HG02943 (cell line): Measurements from ENCODE around the gene MBL2.

Experiments used
- ATAC-seq: cut with Tn5 transposase; IDR thresholded peaks from one replicate; pipeline ENCODE4 v1.9.1; 2021; ENCODE audit warnings: mild to moderate bottlenecking, low read depth, moderate library complexity; ENCODE audit not compliant: unreplicated experiment

MBL2 gene

DNA sequence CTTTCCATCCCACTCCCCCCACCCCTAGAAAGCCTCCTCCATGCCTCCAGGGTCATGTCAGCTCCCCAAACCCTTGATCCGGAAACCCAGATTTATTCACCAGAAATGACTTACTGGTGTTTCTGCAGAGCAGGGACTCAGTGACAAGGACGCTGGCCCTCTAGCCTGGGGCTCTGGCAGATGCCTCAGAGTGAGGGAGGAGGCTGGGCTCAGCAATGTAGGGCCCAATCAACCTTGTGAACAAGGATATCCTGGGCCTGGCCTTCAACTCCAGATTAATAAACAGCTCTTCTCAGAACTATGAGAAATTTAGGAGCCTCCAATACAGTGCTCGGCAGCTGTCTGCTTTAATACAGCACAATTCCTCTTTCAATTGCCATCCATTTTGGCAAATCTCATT lies at the start of gene MBL2:
MBL2 (minus strand) TSS at position 162 of the 400 bp plus-strand sequence. CDS start 1,149 bp downstream, outside the sequence.
- ATAC-seq: no peak

DNA sequence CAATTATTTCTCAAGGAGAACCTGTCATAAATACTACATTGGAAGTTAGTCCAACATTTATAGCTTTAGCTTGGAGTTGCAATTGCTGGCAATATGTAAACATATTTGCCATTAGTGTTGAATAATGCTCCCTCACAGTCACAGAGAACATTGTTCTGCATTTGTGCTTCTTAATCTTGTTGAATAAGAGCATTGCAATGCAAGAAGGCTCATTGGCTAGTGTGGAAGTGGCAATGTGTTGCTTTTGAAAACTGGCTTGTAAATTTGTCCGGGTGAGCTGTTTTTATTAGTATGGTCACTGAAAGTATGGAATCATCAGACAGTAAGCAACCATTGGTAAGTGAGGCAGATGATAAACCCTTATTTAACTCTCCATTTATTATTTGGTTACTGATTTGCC lies 47.7 kb upstream of the MBL2 start:
- ATAC-seq: no peak

DNA sequence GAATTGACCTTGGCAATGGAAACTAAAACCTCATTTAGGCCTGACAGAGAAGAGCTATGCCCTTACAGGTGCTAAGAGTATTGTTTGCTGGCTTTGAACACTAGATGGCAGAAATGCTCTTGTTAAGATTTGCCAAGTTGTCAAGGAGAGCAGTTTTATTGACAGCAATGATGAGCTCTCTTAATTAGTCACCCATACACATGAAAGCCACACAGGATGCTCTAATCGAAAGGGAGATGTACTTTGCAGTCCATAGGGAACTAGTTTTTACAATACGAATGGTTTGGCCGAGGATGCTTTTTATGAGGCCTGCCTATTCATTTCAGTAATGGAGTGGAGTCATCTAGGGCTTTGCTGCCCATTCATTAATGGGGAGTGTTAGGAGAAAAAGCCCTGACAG lies 45.4 kb upstream of the MBL2 start:
- ATAC-seq: peak; percentile 93

DNA sequence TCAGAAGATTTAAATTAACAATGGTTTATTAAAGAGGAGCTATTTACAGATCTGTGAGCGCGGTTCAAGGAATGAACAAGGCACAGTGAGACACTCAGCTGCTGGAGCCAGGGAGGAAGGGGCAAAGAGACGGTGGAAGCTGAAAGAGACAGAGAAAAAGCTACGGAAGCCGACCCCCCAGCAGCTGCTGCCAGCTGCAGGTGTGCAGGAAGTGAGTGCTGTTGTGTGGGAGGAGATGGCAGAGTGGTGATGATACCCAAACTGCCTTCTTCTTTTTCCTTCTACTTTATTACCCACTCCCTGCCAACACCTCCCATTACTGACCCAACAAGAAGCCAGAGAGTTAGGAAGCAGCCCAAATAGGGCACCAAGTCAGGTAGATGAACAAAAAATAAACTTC lies 41.9 kb upstream of the MBL2 start:
- ATAC-seq: no peak

DNA sequence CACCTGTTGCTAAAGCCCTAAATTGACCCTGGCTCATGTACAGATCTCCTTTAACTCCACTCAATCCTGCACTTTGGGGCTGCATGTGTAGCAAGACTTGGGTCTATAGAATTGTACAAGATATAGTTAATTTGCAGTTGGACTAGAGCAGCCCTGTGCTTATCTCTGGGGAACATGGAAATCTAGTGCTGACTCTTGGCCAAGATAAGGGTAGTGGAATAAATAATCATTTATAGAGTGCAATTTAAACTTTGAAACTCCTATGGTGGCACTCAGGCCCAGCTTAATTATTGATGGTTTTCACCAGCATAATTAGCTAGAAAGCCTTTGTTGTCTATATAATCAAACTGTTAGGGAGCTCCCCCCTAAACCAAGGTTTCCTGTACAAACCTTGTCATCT lies 39.2 kb upstream of the MBL2 start:
- ATAC-seq: no peak

DNA sequence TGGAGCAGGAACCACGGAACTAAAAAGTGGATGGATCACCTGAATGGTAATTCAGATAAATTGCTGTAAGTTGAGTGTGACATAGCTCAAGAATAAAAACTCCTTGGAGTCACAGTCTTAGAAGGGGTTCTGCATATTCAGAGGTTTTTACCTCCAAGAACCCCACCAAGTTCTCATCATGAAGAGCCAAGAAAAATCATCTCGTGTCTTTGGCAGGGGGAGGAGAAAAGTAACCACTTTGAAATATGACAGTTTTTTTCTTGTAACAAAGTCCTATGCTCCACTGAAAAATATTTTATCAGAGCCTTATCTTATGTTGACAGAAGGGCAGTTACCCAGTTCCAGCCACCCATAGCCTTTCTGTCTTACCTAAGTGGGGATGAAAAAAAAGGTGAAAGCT lies 38.2 kb upstream of the MBL2 start:
- no peak for ATAC-seq

DNA sequence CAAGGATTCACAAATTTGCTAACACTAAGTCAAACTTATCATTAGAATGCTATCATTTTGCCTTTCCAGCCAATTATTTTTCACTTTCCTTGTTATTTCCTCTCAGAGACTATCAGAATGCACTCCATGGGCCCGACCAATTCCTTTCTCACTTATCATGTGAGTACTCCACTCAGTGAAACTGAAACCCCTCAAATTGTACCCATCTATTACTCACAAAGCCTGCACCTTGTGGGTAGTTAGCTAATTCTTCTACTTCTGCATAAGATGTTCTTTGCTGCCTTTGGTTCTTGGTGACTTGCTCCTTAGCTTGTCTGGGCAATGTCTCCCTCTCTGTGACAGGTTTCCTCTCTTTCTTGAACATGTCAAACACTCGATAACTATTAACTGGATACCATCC lies 35.2 kb upstream of the MBL2 start:
- ATAC-seq: no peak

DNA sequence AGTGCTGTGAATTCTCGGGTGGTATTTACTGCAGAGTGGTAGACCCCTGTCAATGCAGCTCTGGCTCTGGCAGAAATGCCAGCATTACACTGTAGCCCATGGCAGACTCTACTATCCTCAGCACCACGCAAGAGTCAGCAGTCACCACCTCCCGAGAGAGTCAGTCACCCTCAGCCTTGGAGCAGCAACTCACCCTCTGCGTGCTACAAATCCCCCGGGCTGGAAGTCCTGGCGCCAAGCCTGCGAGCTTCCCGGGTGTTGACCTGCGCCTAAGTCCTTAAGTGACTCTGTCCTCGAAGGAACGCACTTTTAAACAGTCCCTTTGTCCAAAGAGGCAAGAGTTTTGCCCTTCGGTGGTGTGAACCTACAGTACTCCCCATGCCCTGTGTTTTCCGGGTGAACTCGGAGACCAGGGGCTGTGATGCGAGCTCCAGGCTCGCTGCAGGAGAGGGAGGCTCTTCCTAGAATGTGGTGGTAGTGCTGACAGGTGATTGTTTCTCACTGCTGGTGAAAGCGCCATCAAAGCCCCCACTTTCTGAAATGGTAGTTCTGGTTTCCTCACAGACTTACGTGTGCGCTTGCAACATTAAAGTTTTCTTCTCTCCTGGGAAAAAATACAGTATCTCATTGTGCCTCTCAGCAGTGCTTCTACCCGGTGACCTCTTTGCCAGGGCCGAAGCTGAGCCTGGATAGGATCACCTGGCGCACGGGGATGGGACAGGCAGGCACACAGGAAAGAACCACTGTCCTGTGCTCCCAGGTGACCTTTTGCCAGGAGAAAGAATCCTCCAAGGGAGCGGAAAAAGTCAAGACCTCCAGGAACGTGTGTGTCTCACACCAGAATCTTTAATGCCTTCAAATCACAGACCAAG lies 33.1 kb upstream of the MBL2 start:
- no peak for ATAC-seq

DNA sequence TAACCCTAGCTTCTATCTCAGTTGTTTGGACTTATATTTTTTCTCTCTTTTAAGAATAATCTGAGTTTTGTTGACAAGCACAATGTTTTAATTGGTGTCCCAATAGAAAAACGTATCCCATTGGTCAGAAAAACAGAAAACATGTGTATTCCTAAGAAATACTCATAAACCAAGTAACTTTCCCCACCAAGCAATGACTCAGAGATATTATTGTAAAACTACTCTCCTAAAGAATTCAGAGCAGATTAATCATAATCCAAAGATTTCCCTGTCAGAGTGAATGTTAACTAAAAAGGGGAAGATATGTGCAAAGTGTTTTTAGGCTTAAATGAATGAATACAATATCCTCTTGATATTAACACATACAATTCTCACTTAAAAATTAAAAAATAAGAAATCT lies 29.4 kb upstream of the MBL2 start:
- no peak for ATAC-seq

DNA sequence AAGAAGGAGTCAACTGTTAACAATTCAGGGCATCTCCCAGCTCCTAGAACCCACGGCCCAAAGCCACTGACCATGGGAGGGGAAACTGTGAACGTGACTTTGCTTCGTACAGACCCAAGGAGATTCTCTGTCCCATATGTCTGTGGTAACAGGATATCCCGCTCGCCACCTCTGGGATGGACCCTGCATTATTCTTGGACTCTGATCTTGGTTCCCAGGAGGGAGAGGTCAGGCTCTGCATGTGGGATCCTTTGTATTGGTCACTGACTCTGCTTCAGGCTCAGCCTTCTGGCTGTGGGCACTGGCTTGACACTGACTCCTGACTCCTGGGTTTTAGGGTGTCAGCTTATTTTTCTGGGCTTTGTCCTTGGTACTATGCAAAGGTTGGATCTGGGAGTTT lies 13.5 kb upstream of the MBL2 start:
- no peak for ATAC-seq

DNA sequence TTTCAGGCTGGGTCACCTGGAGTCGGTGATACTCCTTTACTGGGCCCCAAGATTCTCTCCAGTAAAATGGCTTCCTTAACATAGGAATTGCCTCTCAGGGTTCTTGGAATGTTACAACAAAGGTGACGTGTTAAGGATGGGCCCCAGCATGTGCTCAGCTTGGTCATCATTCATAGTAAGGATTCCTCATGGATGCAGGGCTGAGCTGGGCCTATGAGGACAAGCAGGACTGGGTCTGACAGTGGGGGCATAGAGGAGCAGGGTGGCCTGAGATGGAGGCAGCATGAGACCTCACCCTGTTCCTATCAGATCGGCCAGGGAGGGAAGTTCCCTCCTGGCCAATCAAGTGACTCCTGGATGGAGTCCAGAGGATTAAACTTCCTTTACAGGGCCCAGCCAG lies 12.8 kb upstream of the MBL2 start:
- ATAC-seq: no peak

DNA sequence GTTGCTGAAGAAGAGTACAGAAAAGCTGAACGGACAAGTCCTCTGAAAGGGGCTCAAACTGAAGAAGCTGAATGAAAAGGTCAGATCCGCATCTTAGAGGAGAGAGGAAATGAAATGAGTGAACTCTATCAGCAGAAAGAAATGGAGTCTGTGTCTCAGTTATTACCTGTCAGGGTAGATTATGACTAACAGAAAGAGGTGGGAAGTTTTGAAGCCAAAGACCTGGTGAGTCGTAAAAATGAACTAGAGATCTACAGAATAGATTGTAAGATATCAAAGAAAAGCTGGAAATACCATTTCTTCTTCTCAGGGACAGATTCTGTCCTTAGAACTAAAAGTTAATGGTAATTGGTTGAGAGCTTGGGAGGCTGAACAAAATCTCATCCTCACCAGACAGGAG lies 11.1 kb upstream of the MBL2 start:
- ATAC-seq: no peak

DNA sequence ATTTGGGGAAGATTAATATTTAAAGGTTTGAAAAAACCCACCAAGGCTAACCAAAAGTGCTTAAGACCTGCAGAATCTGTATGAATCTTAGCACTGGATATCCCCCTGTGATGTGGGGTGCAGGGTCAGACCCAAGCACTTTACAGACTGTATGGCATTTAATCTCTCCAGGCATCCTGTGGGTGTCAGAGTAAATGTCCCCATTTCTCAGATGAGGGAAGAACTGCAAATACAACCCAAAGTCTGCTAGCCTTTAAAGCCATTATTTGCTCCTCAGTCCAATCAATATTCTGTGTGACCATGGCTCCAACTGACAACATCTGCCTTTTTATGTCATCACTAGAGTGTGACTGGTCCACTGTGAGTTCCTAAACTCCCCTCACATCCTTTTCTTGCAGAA lies 10.0 kb upstream of the MBL2 start:
- ATAC-seq: no peak

DNA sequence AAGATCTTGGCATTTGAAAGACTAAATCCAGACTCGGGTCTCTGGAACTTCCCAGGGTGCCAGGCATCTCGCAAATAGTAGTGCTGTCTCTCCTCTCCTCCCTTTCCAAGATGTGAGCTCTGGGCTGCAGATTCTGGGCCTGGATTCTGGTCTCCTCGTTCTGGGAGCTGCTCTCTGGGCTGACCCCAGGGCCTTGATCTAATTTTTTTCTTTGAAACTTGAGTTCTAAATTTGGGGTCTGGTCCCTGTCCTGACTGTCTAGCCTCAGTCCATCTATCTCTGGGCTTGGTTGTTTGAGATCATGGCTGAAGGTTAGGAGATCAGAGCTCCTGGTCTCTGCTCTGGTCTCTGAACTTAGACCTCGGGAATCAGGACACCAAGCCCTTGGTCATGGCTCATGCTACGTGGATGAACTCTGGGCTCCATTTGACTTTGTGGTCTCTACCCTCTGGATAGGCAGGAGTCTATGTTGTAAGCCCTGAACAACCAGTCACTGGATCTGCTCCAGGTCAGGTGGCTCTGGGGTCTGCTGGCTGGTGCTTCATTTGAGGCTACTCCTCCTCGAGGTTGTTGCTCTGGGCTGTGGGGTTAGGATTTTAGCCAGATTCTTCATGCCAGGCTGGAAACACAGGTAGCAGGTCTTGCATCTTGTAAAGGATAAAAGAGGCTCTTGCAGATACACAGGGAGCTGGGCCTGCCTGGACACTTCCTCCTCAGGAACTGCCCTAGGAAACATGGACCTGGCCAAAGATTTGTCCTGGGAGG lies 8.0 kb upstream of the MBL2 start:
- ATAC-seq: no peak

DNA sequence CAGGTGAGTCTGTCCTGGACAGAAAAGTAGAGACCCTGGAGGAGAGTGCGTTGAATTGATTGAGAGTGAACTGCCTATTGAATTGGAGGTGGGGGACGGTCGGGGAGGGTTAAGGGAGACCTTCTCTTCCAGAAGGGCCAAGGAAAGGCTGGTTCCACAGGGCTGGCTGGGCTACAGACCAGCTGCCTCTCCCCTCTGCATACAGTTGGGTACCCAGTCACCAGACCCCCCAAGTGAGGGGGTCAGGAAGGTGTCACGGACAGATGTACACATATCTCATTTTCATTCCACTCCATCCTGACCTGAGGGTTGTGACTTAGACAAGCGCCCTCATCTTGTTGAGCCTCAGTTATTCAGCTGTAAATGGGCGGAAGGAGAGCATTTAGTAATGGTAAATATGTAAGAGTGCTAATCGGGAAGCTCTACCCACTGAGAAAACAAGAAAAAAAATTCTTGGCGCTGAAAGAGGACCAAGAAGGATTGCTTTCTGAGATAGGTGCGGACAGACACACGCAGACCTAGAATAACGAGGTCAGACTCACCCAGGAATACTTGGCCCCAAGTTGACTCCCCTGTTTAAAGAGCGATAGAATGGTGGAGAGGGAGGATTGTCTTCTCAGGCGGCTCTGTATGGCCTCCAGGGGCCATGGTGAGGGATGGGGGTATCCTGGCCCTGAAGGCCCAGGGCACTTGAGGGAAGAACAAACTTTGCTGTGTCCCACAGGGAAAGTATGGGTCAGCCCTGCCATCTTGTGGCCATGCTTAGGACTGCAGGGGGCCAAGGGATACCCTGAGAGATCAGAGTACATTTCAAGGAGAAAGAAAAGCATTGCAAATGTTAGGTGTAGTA lies 7.2 kb upstream of the MBL2 start:
- ATAC-seq: peak; percentile 88

DNA sequence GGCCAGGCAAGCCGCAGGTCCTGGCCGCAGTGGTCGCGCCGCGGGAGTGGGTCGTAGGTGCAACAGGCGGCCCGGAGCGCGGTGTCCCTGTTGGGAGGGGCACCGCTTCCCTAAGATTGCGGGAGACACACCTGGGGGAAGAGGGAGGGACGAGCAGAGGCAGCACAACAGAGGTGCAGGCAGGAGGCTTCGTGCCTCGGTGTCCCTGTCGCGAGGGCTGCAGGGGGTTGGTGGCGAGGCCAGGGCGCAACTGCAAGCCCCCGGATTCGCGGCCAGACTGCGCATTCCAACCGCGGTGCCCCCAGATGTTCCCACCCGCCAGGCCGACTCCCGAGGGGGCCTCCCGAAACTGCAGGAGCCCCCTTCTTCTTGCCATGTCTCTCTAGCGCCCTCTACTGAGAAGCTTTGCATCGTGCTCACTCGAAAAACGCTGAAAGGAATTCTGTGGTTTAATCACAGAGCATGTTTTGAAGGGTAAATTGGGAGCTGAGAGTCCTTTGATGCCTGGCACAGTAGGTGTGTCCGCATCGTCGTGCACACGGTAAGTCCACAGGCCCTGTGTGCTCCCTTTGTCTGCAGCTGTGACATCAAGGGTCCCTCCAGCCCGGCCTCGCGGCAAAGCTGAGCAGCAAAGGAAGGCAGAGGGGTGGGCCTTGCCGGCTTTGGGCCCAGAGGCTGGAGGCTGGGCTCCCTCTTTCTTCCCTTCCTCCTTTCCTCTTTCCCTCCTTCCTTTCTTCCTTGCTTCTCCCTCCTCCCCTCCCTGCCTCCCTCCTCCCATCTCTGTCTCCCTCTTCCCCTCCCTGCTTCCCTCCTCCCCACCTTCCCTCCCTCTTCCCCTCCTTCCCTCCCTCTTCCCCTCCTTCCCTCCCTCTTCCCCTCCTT lies 6.2 kb upstream of the MBL2 start:
- no peak for ATAC-seq

DNA sequence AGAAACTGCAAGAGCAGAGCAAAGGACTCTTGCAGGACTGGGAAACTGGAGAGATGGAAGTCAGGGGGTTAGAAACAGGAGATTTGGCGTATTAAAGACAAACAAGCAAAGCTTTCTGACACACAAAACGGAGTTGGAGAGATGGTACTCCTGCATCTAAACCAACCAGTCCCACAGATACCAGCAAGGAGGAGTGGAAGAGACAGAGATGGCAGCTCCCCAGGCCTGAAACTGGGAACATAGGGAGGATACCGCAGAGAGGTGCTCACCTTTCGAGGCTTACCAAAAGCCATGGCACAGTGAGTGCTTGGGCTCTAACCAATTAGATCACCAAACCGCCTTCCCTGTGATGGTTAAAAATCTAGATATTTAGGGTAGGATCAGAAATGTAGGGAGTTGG lies 4.8 kb upstream of the MBL2 start:
- ATAC-seq: no peak

DNA sequence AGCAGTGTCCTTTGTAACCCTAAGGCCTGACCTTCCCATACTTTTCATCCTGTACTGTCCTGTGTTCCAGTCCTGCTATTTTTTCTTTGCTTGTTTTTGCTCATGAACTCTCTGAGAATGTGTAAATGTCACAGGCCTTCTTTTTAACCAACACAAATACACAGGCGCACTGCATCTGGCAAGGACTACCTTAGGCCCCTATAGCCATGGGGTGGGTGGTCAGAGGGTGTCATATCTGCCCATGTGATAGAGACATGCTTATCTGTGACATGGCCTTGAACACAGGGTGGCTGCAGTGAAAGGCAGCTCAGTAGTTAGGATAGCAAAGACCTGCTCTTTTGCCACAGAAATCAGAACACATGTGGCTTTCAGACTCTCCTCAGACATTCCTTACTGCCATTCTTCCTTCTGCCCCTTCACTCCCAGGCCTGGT lies 3.9 kb upstream of the MBL2 start:
- no peak for ATAC-seq

DNA sequence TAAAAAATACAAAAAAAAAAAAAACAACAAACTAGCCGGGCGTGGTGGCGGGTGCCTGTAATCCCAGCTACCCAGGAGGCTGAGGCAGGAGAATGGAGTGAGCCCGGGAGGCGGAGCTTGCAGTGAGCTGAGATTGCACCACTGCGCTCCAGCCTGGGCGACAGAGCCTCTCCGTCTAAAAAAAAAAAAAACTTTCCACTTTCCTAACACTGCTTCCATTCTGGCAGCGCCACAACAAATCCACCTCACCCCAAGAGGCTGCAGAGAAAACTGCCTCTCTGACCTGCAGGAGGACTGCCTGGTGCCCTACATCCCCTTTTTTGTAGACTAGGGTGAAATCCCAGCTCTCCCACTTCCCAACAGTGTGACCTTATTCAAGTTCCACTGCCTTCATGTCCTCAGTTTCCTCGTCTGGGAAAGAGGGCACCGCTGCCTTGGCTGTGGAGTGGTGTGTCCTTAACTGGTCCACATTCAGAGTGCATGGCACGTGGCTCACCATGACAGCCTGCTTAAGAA lies 2.6 kb upstream of the MBL2 start:
- no peak for ATAC-seq

DNA sequence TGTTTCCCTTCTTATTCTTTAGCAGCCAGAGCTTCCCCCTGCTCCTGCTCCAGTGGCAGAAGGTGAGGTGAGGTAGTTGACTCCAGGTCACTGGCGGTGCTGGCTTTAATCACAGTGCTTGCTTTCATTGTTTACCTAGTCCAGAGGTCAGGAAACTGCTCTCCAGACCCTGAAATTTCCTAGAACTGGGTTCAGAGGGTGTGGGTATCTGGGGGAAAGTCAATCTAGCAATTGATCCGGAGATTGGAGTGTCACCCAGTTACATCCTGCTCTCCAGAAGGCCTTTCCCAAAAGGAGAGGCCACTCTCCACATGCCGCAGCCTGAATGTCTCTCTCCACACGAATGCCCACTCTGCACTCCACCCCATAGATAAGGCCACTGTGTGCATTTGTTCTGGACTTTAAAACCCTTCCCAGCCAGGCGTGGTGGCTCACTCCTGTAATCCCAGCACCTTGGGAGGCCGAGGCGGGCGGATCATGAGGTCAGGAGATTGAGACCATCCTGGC lies 2.1 kb upstream of the MBL2 start:
- no peak for ATAC-seq
